Uterus (tissue), 4 donors: ENCODE data around the gene SPEF2. TPM values are rescaled to one million over a fixed set of nuclear protein-coding genes. Genes with fewer than 3 reads are reported as not detected.
"Not testable (repeated sequence)": the region's sequence is repeated elsewhere in the genome, so short reads cannot be mapped to it uniquely, and the experiment has no call there.

Source experiments
- DNase-seq, 2 donors: peaks; one replicate each; pipeline ENCODE4 v3.0.0-alpha.2; 2019 to 2020
- H3K27ac ChIP-seq, 2 donors: fragments of 200-600 bp; sonication (generic); 1 replicate in 1 of 2; 2 replicates in 1 of 2; pipeline ENCODE4 v1.5.1; 2016 to 2018
- H3K27me3 ChIP-seq, 2 donors: fragments of 200-600 bp; sonication (generic); one replicate each; pipeline ENCODE4 v1.5.1; 2018 to 2019; ENCODE audit warnings: control low read depth in 1 of 2
- H3K36me3 ChIP-seq, 2 donors: fragments of 200-600 bp; sonication (generic); one replicate each; pipeline ENCODE4 v1.5.1; 2019; ENCODE audit warnings: control low read depth in 1 of 2
- H3K4me1 ChIP-seq, 2 donors: fragments of 200-600 bp; sonication (generic); one replicate each; pipeline ENCODE4 v1.5.1; 2018 to 2019; ENCODE audit warnings: control low read depth in 1 of 2
- H3K4me3 ChIP-seq, 2 donors: fragments of 200-600 bp; sonication (generic); 1 replicate in 1 of 2; 2 replicates in 1 of 2; pipeline ENCODE4 v1.5.1; 2018 to 2019; ENCODE audit warnings: mild to moderate bottlenecking in 1 of 2
- H3K9me3 ChIP-seq, 2 donors: fragments of 200-600 bp; sonication (generic); one replicate each; pipeline ENCODE4 v1.5.1; 2019; ENCODE audit warnings: control low read depth in 1 of 2
- CTCF ChIP-seq, 4 experiments: fragments of 200-600 bp in 2 of 4; fragments of 450-650 bp in 2 of 4; sonication (generic) in 2 of 4; IDR thresholded peaks; one replicate each; pipeline ENCODE4 v1.5.1; 2016 to 2019; ENCODE audit warnings: antibody characterized with exemption in 4 of 4, mild to moderate bottlenecking in 2 of 4, moderate library complexity in 1 of 4
- POLR2A ChIP-seq, 2 donors: fragments of 450-650 bp; IDR thresholded peaks; one replicate each; pipeline ENCODE4 v1.6.1; 2016; ENCODE audit warnings: antibody characterized with exemption in 2 of 2, mild to moderate bottlenecking in 1 of 2, moderate library complexity in 1 of 2
- intact Hi-C: fragments of 100-400 bp; cut with DNase I; formaldehyde crosslinking; loops from one replicate; pipeline ENCODE4 v1.15.1; 2023; ENCODE audit warnings: low total_unique reads
- total RNA-seq, 4 donors: library from RNA; depleted of rRNA in 3 of 4; stranded (reverse); fragments of >200 nt in 3 of 4; gene quantifications; one replicate each; pipeline versions ENCODE4 v1.1.0 to v1.2.4, GENCODE V29; 2014 to 2023
- donor health status: DM: yes; HTN: yes; CAD: no.

Gene SPEF2
- total RNA-seq, 4 donors from 2014 or later: 3.3 to 71.0 (median 20.9) TPM

- Histone ChIP-seq H3K4me1 (no peaks in the 10 kb centered on the region), H3K36me3 (no peaks in the 10 kb centered on the region), H3K9me3 (no peaks in the 10 kb centered on the region), H3K27me3 (no peaks in the 10 kb centered on the region), H3K4me3 (no peak overlapping the region), H3K27ac (no peak overlapping the region)
- no peak for TF ChIP-seq CTCF (IDR thresholded peaks at IDR 0.05)
- TF ChIP-seq POLR2A (IDR thresholded peaks at IDR 0.05): no peak
- DNase-seq: no peak
- intact Hi-C loops: no loop called here
Measured at GRCh38 chr5:35664584-35664983, 46.9 kb downstream of the SPEF2 start.

GRCh38 chr5:35665096-35665495, 47.4 kb downstream of the SPEF2 start:
- no peaks in the 10 kb centered on the region for H3K4me1 ChIP-seq
- no peaks in the 10 kb centered on the region for H3K27me3 ChIP-seq
- no peak overlapping the region for H3K27ac ChIP-seq
- no peaks in the 10 kb centered on the region for H3K9me3 ChIP-seq
- no peak for TF ChIP-seq POLR2A (IDR thresholded peaks at IDR 0.05)
- TF ChIP-seq CTCF (IDR thresholded peaks at IDR 0.05): no peak
- no peak for DNase-seq
- H3K36me3 ChIP-seq: no peaks in the 10 kb centered on the region
- intact Hi-C loops: no loop called here
- H3K4me3 ChIP-seq: no peak overlapping the region

DNA sequence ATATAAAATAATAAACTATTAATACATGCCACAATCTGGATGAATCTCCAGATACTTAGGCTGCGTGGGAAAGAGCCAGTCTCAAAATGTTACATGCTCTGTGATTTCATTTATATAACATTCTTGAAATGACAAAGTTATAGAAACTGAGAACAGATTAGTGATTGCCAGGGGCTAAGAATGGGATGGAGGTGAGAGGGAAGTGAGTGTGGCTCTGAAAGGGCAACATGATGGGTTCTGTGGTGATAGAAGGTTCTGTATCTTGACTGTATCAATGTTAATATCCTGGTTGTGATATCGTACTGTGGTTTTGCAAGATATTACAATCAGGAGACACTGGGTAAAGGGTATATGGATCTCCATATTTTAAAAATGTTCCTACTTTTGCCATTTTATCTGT, 50.7 kb downstream of the SPEF2 start:
- intact Hi-C loops: no loop called here
- no peak overlapping the region for H3K27ac ChIP-seq
- H3K9me3 ChIP-seq: no peaks in the 10 kb centered on the region
- no peak overlapping the region for H3K4me3 ChIP-seq
- no peaks in the 10 kb centered on the region for H3K4me1 ChIP-seq
- no peaks in the 10 kb centered on the region for H3K36me3 ChIP-seq
- no peaks in the 10 kb centered on the region for H3K27me3 ChIP-seq
- no peak for DNase-seq
- TF ChIP-seq POLR2A (IDR thresholded peaks at IDR 0.05) (no peak), CTCF (IDR thresholded peaks at IDR 0.05) (no peak)

GRCh38 chr5:35668794-35669193, 51.1 kb downstream of the SPEF2 start:
- Histone ChIP-seq H3K27ac (no peak overlapping the region), H3K4me3 (no peak overlapping the region), H3K4me1 (no peaks in the 10 kb centered on the region), H3K9me3 (no peaks in the 10 kb centered on the region), H3K36me3 (no peaks in the 10 kb centered on the region), H3K27me3 (no peaks in the 10 kb centered on the region)
- TF ChIP-seq POLR2A (IDR thresholded peaks at IDR 0.05) (no peak), CTCF (IDR thresholded peaks at IDR 0.05) (no peak)
- intact Hi-C loops: no loop called here
- DNase-seq: no peak

GRCh38 chr5:35671541-35672295, 54.1 kb downstream of the SPEF2 start:
- TF ChIP-seq CTCF (IDR thresholded peaks at IDR 0.05): no peak
- no peak for TF ChIP-seq POLR2A (IDR thresholded peaks at IDR 0.05)
- Histone ChIP-seq H3K4me3 (no peak overlapping the region), H3K4me1 (no peaks in the 10 kb centered on the region), H3K27me3 (no peaks in the 10 kb centered on the region), H3K9me3 (no peaks in the 10 kb centered on the region), H3K36me3 (no peaks in the 10 kb centered on the region), H3K27ac (no peak overlapping the region)
- DNase-seq: no peak
- intact Hi-C loops: no loop called here

- H3K36me3 ChIP-seq, intact Hi-C loops: not testable (repeated sequence)
Measured at GRCh38 chr5:35672296-35672655, 54.6 kb downstream of the SPEF2 start.

More at GRCh38 chr5:35672296-35672655, 54.6 kb downstream of the SPEF2 start:
- H3K9me3 ChIP-seq, H3K27me3 ChIP-seq, DNase-seq, H3K4me3 ChIP-seq, H3K27ac ChIP-seq, H3K4me1 ChIP-seq: not testable (repeated sequence)
